Right renal cortex interstitium (tissue), 3 donors: Measurements from ENCODE around the gene MILR1. TPM values are rescaled to one million over a fixed set of nuclear protein-coding genes. Genes with fewer than 3 reads are reported as not detected.

Experiments used
- DNase-seq, 3 donors: peaks; one replicate each; pipeline ENCODE4 v3.0.0-alpha.2; 2013; ENCODE audit warnings: low read depth in 3 of 3, low spot score in 2 of 3
- polyA plus RNA-seq, 3 donors: library from polyadenylated mRNA; unstranded; fragments of 120-200 nt; gene quantifications; one replicate each; pipeline ENCODE4 v1.2.1, GENCODE V29; 2013; ENCODE audit not compliant: insufficient read length in 3 of 3

The MILR1 gene
- polyA plus RNA-seq, 3 donors: 1.7 to 3.3 (median 3.2) TPM

DNA sequence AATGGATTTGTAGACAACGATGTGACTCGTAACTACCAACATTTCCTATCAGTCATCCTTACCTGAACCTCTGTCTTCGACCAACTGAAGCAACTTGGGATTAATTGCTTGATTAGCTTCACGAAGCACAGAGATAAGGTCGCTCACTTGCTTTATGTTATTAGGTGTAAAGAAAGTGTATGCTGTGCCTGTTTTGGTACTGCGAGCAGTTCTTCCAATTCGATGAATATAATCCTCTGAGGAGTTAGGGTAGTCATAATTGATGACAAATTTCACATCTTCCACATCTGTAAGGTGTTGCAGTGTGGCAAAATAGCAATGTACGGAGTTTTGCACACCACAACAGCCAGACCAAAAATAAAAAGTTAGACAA lies 51.6 kb downstream of the MILR1 start:
- DNase-seq: no peak

GRCh38 chr17:64500862-64501765 lies 52.2 kb downstream of the MILR1 start:
- DNase-seq: no peak

GRCh38 chr17:64502021-64502420 lies 53.1 kb downstream of the MILR1 start:
- DNase-seq: no peak

GRCh38 chr17:64502809-64503208 lies 53.9 kb downstream of the MILR1 start:
- no peak for DNase-seq

DNA sequence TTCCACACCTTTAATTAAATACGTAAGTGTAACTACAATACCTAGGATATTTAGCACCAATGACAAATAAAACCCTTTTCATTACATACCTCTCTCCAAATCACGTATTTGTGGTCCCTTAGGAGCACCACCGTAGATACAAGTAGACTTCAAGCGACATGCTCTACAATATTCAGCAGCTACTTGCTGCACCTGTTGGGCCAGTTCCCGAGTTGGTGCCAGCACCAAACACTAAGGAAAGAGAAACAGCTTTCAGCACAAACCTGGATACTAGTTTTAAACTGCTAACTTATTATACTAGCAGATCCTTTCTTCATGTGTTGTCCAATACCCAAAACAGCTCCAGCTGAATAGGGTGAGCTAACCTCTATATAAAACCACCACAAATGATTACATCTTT lies 54.4 kb downstream of the MILR1 start:
- no peak for DNase-seq

DNA sequence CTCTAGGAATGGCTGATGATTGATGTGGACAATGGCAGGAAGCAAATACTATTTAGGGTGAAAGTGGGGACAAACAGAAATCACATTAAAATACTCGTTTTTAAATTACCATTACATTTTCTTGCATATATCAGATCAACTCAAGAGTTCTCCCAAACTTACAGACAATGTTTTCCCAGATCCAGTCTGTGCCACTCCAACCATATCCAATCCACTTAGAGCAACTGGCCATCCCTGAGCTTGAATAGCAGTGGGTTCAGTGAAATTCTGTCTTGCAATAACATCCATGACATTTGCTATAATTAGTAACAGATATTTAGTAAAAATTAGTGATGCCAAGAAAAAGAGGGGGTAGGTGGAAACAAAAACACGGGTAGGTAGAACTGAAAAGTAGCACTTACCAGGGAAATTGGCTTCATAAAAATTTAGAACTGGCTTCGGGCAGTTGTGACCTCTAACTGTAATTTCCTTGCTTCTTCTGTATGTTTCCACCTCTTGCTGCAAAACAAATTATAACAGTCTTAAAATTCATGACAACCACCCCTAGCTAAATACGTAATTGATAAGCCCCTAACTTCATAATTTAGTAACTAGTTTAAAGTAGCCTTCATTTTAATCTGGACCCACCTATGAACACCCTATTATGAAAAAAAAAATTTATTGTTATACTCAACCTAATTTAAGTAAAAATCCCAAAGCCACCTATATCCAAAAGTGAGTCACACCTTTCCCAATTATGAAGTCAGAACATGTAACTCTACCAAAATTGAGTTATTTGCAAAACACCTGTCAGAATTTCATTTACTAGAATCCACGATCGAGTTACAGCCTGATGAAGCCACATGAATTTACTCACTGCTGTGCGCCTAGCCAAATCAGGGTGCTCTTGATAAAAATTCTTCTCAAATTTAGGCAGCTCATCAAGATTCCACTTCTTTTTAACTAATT lies 55.2 kb downstream of the MILR1 start:
- no peak for DNase-seq

GRCh38 chr17:64504769-64505339 lies 55.9 kb downstream of the MILR1 start:
- no peak for DNase-seq

- peak; percentile 74 to 87 (median 86) for DNase-seq
These were observed 56.7 kb downstream of the MILR1 start for GRCh38 chr17:64505340-64506200.

GRCh38 chr17:64506201-64506575 lies 57.3 kb downstream of the MILR1 start, which contains the start of gene DDX5:
Gene DDX5 (minus strand): TSS chr17:64506289. CDS start chr17:64506119, 170 bp downstream.
- DNase-seq: peak; percentile 90 to 94 (median 93)

- peak in 2 of 3 donors; percentile 96 to 97 for DNase-seq
These were observed 57.9 kb downstream of the MILR1 start, which contains the start of gene CEP95 for GRCh38 chr17:64506576-64507412. Gene CEP95 (plus strand): TSS chr17:64506977. CDS start chr17:64507098, 121 bp downstream.

DNA sequence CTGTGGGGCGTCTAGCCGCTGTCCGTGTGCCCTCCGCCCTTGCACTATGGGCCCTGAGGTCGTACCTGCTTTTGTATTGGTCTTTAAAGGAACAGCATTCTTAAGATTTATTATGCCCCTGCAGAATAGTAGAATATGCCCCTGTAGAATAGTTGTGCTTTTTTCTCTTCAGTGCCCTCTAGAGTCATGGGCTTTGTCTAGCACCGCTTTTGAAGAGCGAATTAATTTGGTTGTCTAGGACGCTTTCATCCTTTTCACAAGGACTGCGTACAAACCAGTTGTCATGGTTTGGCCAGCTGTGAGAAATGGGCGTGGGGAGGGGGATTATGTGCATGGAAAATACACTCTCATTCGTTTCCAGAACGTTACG lies 58.5 kb downstream of the MILR1 start:
- DNase-seq: peak; percentile 69 to 76 (median 73)

- DNase-seq: no peak
These were observed 59.8 kb downstream of the MILR1 start for GRCh38 chr17:64508683-64509082.

DNA sequence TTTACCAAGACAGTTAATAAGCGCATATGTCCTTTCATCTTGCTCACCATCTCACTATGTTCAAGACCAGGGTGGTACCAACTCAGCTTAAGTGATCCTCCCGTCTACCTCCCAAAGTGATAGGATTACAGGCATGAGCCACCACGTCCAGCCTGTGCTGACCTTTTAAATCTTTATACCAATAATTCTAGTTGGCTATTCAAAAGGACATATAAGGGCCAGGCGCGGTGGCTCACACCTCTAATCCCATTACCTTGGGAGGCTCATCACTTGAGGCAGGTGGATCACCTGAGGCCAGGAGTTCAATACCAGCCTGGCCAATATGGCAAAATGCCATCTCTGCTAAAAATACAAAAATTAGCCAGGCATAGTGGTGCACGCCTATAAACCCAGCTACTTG lies 60.3 kb downstream of the MILR1 start:
- no peak for DNase-seq

- DNase-seq: no peak
These were observed 66.5 kb downstream of the MILR1 start for GRCh38 chr17:64515419-64515818.

GRCh38 chr17:64515829-64516228 lies 66.9 kb downstream of the MILR1 start:
- no peak for DNase-seq
